PFSK-1 (cell line): ENCODE results near the gene WBP1.

Experiments
- FOXP2 ChIP-seq: optimal IDR thresholded peaks from 2 replicates; pipeline ENCODE3; 2011; ENCODE audit warnings: borderline replicate concordance, control low read depth, inconsistent platforms; ENCODE audit not compliant: insufficient read depth; ENCODE audit errors: extremely low read length, extremely low read depth
- TAF1 ChIP-seq: IDR thresholded peaks from 2 replicates; pipeline ENCODE4 v1.6.1; 2012; ENCODE audit warnings: low read length, control low read depth, borderline replicate concordance; ENCODE audit not compliant: insufficient read depth

DNA sequence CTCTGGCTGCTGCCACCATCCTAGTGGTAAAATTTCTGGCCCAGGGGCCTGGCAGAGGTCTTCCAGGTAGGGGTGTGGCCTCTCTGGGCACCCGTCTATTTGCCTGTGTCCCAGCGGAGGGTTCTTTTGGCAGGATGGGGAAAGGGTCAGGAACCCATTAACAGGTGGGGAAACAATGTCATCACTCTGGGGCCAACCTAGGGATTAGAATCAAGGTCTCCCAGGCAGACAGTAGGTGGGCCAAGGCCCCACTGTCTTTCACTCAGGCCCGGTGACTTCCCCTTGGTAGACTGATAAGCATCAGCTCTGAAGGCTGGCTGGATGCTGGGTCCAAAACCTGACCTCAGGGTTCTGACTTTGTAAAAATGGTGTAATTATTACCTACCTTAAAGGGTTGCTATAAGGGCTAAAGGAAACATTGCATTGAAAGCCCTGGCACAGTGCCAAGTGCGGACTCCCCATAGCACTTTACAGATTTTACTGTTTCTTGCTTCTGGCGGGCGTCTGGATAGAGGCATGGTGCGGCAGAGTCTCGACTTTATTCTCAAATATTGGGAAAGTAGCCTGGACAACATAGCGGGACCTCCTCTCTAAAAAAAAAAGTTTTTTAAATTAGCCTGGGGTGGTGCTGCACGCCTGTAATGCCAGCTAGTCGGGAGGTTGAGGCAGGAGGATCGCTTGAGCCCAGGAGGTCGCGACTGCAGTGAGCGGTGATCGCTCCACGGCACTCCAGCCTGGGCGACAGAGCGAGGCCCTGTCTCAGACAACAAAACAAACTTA lies 38.9 kb downstream of the WBP1 start:
- no peak for TF ChIP-seq TAF1
- TF ChIP-seq FOXP2: no peak
